HG02610 (cell line): Measurements from ENCODE around the gene SRMS.

Source experiments
- ATAC-seq: cut with Tn5 transposase; IDR thresholded peaks from one replicate; pipeline ENCODE4 v1.9.1; 2021; ENCODE audit warnings: mild to moderate bottlenecking, moderate library complexity; ENCODE audit not compliant: unreplicated experiment

SRMS gene

GRCh38 chr20:63553933-63554290, 6.4 kb upstream of the SRMS start, which contains the start of gene FNDC11:
Gene FNDC11, plus strand, starts transcription at chr20:63554159. Its CDS starts 1,505 bp downstream, at chr20:63555664.
- ATAC-seq, result no peak

GRCh38 chr20:63553251-63553932, 5.8 kb upstream of the SRMS start:
- no peak for ATAC-seq

GRCh38 chr20:63552481-63553249, 5.1 kb upstream of the SRMS start:
- ATAC-seq, result no peak

GRCh38 chr20:63551068-63551467, 3.5 kb upstream of the SRMS start:
- no peak for ATAC-seq

GRCh38 chr20:63549679-63550282, 2.2 kb upstream of the SRMS start:
- no peak for ATAC-seq

GRCh38 chr20:63549019-63549418, 1.5 kb upstream of the SRMS start:
- ATAC-seq, result no peak

GRCh38 chr20:63548542-63548941, 993 bp upstream of the SRMS start:
- ATAC-seq, result no peak

GRCh38 chr20:63546956-63547724, 409 bp downstream of the SRMS start:
- no peak for ATAC-seq

GRCh38 chr20:63546256-63546955, 1.1 kb downstream of the SRMS start:
- no peak for ATAC-seq

- ATAC-seq, result no peak
Measured at GRCh38 chr20:63545814-63546213, 1.7 kb downstream of the SRMS start.

- no peak for ATAC-seq
Measured at GRCh38 chr20:63544958-63545516, 2.5 kb downstream of the SRMS start.

- ATAC-seq, result no peak
Measured at GRCh38 chr20:63544241-63544957, 3.1 kb downstream of the SRMS start.

- no peak for ATAC-seq
Measured at GRCh38 chr20:63543733-63544132, 3.8 kb downstream of the SRMS start.

- ATAC-seq, result no peak
Measured at GRCh38 chr20:63543131-63543530, 4.4 kb downstream of the SRMS start.

GRCh38 chr20:63542696-63543095, 4.9 kb downstream of the SRMS start:
- no peak for ATAC-seq

- no peak for ATAC-seq
Measured at GRCh38 chr20:63542031-63542559, 5.5 kb downstream of the SRMS start.

- ATAC-seq, result no peak
Measured at GRCh38 chr20:63541371-63541770, 6.2 kb downstream of the SRMS start.

- ATAC-seq, result no peak
Measured at GRCh38 chr20:63540417-63541186, 6.9 kb downstream of the SRMS start.
